Measurements from ENCODE around the gene SYT1. TPM values are rescaled to one million over a fixed set of nuclear protein-coding genes. Genes with fewer than 3 reads are reported as not detected.

SYT1 gene
- total RNA-seq, 3 donors from 2014 or later: 1.4 to 11.8 (median 2.0) TPM

DNA sequence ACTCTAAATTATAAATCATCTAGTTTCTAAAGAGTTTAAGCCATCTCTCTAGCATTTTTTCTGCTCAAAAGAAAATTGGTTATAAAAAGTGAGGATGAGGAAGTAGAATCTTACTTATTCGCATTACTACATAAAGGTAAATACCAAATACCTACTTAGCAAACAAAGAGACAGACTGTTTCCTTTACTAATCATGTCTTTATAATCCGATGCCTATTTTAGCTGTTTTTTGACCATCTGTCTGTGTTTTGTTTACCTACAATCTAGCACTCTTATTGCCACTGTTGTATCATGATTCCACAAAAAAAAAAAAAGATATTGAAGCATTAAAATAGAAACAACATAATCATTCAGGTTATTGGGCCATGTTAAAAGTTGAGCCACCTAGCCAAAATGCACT lies 430.0 kb downstream of the SYT1 start:
- Histone ChIP-seq H3K36me3 (ENCODE audit: low read depth) (no peaks in the 10 kb centered on the region), H3K9me3 (no peaks in the 10 kb centered on the region), H3K4me3 (no peak overlapping the region), H3K4me1 (ENCODE audit: low read depth) (no peaks in the 10 kb centered on the region)
- DNase-seq (no peak), ATAC-seq (no peak)
- intact Hi-C loops (cut with DNase I, micrococcal nuclease): no loop called here
- TF ChIP-seq CTCF (IDR thresholded peaks at IDR 0.05): no peak

DNA sequence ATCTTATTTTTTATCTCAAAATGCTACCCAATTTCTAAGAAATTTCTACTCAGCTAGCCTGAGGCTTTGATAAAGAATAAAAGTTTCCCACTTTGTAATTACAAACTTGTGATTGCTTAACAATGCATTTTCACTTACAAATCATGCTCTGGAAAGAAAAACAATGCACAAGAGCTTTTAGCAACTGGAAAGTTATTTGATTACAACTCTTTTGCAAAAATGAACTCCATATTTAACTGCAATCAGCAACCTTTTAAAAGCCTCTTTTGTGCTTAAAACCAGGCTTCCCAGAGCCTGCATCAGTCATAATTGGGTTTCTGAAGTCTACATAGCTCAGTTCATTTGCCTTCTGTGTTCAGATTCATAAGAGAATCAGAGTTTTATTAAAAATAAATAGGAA lies 431.0 kb downstream of the SYT1 start:
- ATAC-seq: no peak
- Histone ChIP-seq H3K4me1 (ENCODE audit: low read depth) (no peaks in the 10 kb centered on the region), H3K36me3 (ENCODE audit: low read depth) (no peaks in the 10 kb centered on the region), H3K4me3 (no peak overlapping the region), H3K9me3 (no peaks in the 10 kb centered on the region)
- TF ChIP-seq CTCF (IDR thresholded peaks at IDR 0.05): no peak
- intact Hi-C loops (cut with DNase I, micrococcal nuclease): no loop called here
- DNase-seq: no peak

GRCh38 chr12:79296133-79296532 lies 431.6 kb downstream of the SYT1 start:
- Histone ChIP-seq H3K9me3 (no peaks in the 10 kb centered on the region), H3K4me1 (ENCODE audit: low read depth) (no peaks in the 10 kb centered on the region), H3K36me3 (ENCODE audit: low read depth) (no peaks in the 10 kb centered on the region), H3K4me3 (no peak overlapping the region)
- intact Hi-C loops (cut with DNase I, micrococcal nuclease): no loop called here
- DNase-seq: no peak
- TF ChIP-seq CTCF (IDR thresholded peaks at IDR 0.05): no peak
- ATAC-seq: no peak

- ATAC-seq: no peak
- no peak for DNase-seq
- H3K36me3 ChIP-seq (ENCODE audit: low read depth): no peaks in the 10 kb centered on the region
- no peaks in the 10 kb centered on the region for H3K4me1 ChIP-seq (ENCODE audit: low read depth)
- TF ChIP-seq CTCF (IDR thresholded peaks at IDR 0.05): no peak
- no peaks in the 10 kb centered on the region for H3K9me3 ChIP-seq
- no peak overlapping the region for H3K4me3 ChIP-seq
- intact Hi-C loops (cut with DNase I, micrococcal nuclease): no loop called here
Observed at GRCh38 chr12:79296871-79297270, 432.3 kb downstream of the SYT1 start.

- no peak for TF ChIP-seq CTCF (IDR thresholded peaks at IDR 0.05)
- ATAC-seq (no peak), DNase-seq (no peak)
Observed at GRCh38 chr12:79298506-79298905, 433.9 kb downstream of the SYT1 start.

More at GRCh38 chr12:79298506-79298905, 433.9 kb downstream of the SYT1 start:
- intact Hi-C loops (cut with DNase I, micrococcal nuclease): no loop called here
- Histone ChIP-seq H3K36me3 (ENCODE audit: low read depth) (no peaks in the 10 kb centered on the region), H3K9me3 (no peaks in the 10 kb centered on the region), H3K4me3 (no peak overlapping the region), H3K4me1 (ENCODE audit: low read depth) (no peaks in the 10 kb centered on the region)
